GM19463 (cell line): ENCODE data around the gene BLMH.
A peak's percentile ranks its signal among the peaks of the same experiment; 100 is the strongest.
"Not testable (repeated sequence)": the region's sequence is repeated elsewhere in the genome, so short reads cannot be mapped to it uniquely, and the experiment has no call there.

Source experiments
- ATAC-seq: cut with Tn5 transposase; IDR thresholded peaks from one replicate; pipeline ENCODE4 v1.9.1; 2021; ENCODE audit warnings: mild to moderate bottlenecking, moderate library complexity; ENCODE audit not compliant: unreplicated experiment

The BLMH gene

GRCh38 chr17:30230596-30231125 is 61.1 kb downstream of the BLMH start:
- ATAC-seq: no peak

GRCh38 chr17:30230009-30230408 is 61.7 kb downstream of the BLMH start:
- ATAC-seq: not testable (repeated sequence)

GRCh38 chr17:30229012-30229411 is 62.7 kb downstream of the BLMH start:
- no peak for ATAC-seq

- no peak for ATAC-seq
Observed at GRCh38 chr17:30228011-30228410, 63.7 kb downstream of the BLMH start.

GRCh38 chr17:30226878-30227277 is 64.9 kb downstream of the BLMH start:
- ATAC-seq: no peak

GRCh38 chr17:30225919-30226553 is 65.7 kb downstream of the BLMH start:
- no peak for ATAC-seq

GRCh38 chr17:30225112-30225511 is 66.6 kb downstream of the BLMH start:
- ATAC-seq: no peak

- ATAC-seq: no peak
Observed at GRCh38 chr17:30224419-30224960, 67.3 kb downstream of the BLMH start.

GRCh38 chr17:30222721-30223175 is 69.0 kb downstream of the BLMH start:
- ATAC-seq: no peak

GRCh38 chr17:30222251-30222650 is 69.5 kb downstream of the BLMH start:
- no peak for ATAC-seq

- ATAC-seq: no peak
Observed at GRCh38 chr17:30221346-30221745, 70.4 kb downstream of the BLMH start.

- ATAC-seq: no peak
Observed at GRCh38 chr17:30220414-30220813, 71.3 kb downstream of the BLMH start.

- ATAC-seq: no peak
Observed at GRCh38 chr17:30219833-30220232, 71.9 kb downstream of the BLMH start.

- ATAC-seq: no peak
Observed at GRCh38 chr17:30219315-30219714, 72.4 kb downstream of the BLMH start.

GRCh38 chr17:30218799-30219198 is 72.9 kb downstream of the BLMH start:
- ATAC-seq: no peak

- ATAC-seq: no peak
Observed at GRCh38 chr17:30217746-30218245, 73.9 kb downstream of the BLMH start.

GRCh38 chr17:30217054-30217453 is 74.7 kb downstream of the BLMH start:
- no peak for ATAC-seq

- peak; percentile 88 for ATAC-seq
Observed at GRCh38 chr17:30212750-30213149, 79.0 kb downstream of the BLMH start.

- no peak for ATAC-seq
Observed at GRCh38 chr17:30211371-30211770, 80.4 kb downstream of the BLMH start.

GRCh38 chr17:30210901-30211300 is 80.8 kb downstream of the BLMH start:
- ATAC-seq: no peak

- no peak for ATAC-seq
Observed at GRCh38 chr17:30210366-30210765, 81.4 kb downstream of the BLMH start.

- ATAC-seq: no peak
Observed at GRCh38 chr17:30209930-30210329, 81.8 kb downstream of the BLMH start.
